ENCODE results near the gene JAKMIP3.

DNA sequence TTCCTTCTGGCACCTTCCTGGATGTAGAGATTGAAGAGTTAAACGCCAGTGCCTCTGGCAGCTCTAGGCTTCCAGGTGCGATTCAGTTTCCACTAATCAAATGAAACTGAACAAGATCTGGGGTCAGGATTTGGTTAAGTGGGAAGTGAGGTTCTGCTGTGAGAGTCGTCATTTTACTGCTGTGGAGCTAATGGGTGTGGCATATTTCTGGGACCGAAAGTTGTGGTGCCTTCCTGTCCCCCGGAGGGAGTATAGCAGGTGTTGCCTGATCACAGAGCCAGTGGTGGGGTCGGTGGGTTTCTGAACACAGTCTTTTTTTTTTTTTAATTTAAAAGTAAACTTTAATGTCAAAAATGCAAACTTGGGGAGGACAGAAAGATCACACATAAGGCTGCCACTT lies 37.0 kb upstream of the JAKMIP3 start:
- TF ChIP-seq, protein P1, sequence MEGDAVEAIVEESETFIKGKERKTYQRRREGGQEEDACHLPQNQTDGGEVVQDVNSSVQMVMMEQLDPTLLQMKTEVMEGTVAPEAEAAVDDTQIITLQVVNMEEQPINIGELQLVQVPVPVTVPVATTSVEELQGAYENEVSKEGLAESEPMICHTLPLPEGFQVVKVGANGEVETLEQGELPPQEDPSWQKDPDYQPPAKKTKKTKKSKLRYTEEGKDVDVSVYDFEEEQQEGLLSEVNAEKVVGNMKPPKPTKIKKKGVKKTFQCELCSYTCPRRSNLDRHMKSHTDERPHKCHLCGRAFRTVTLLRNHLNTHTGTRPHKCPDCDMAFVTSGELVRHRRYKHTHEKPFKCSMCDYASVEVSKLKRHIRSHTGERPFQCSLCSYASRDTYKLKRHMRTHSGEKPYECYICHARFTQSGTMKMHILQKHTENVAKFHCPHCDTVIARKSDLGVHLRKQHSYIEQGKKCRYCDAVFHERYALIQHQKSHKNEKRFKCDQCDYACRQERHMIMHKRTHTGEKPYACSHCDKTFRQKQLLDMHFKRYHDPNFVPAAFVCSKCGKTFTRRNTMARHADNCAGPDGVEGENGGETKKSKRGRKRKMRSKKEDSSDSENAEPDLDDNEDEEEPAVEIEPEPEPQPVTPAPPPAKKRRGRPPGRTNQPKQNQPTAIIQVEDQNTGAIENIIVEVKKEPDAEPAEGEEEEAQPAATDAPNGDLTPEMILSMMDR (IDR thresholded peaks at IDR 0.05): no peak
- no peak for TF ChIP-seq POLR2A (IDR thresholded peaks at IDR 0.05)

All from uterus (tissue), 2 donors.